ENCODE results near the gene ADCY3.

Gene ADCY3

DNA sequence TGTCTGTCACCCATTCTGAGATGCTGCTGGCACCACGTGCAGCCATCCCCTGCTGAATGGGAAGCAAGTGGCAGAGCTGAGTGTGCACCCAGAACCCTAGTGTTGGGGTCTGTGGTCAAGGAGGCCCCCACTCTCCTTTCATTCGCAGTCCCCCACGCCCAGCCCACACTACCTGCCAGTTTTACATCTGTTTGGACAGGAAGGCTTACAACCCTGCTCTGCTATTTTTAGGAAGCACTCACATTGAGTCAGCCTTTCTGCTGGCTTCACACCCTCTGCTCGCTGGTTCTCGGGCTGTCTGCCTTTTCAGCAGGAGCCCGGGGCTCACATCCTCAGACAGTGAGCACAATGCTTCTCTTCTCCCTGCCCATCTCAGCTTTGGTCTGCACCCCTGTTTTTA lies 10.7 kb upstream of the ADCY3 start:
- DNase-seq: no peak
- H3K9me3 ChIP-seq (ENCODE audit: severe bottlenecking): no peaks in the 10 kb centered on the region
- no peak overlapping the region for H3K4me3 ChIP-seq (ENCODE audit: low read depth, low read length)
- no peaks in the 10 kb centered on the region for H3K27me3 ChIP-seq (ENCODE audit: insufficient read depth, low read depth, severe bottlenecking)
- TF ChIP-seq CTCF (IDR thresholded peaks at IDR 0.05; ENCODE audit: low read depth, low read length): no peak
- H3K27ac ChIP-seq: no peak overlapping the region
- no peaks in the 10 kb centered on the region for H3K36me3 ChIP-seq

DNA sequence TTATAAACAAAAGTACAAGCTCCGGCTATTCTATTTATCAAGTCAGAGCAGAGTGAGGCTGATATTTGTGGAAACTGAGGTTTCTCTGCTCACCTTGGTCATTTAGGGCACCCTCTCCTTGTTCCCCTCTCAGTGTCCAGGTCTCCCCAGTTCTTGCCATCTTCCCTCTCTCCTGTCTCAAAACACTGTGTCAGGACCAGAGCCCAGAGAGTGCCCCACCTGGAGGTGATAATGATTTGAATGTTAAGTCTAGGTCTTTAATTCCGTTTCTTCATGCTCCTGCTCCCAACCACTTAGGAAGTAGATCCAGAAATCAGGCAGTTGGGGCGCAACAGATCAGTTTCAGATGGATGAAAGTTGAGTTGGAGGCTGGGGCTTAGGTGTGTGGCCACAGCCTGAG lies 9.2 kb upstream of the ADCY3 start:
- H3K27me3 ChIP-seq (ENCODE audit: insufficient read depth, low read depth, severe bottlenecking): no peaks in the 10 kb centered on the region

GRCh38 chr2:24928036-24928435 lies 8.0 kb upstream of the ADCY3 start:
- no peak overlapping the region for H3K4me3 ChIP-seq (ENCODE audit: low read depth, low read length)
- no peaks in the 10 kb centered on the region for H3K36me3 ChIP-seq
- no peak for DNase-seq
- H3K27ac ChIP-seq: no peak overlapping the region
- no peaks in the 10 kb centered on the region for H3K27me3 ChIP-seq (ENCODE audit: insufficient read depth, low read depth, severe bottlenecking)
- no peaks in the 10 kb centered on the region for H3K9me3 ChIP-seq (ENCODE audit: severe bottlenecking)
- TF ChIP-seq CTCF (IDR thresholded peaks at IDR 0.05; ENCODE audit: low read depth, low read length): no peak

More for the DNA sequence above, 9.2 kb upstream of the ADCY3 start:
- TF ChIP-seq CTCF (IDR thresholded peaks at IDR 0.05; ENCODE audit: low read depth, low read length): no peak
- DNase-seq: no peak
- Histone ChIP-seq H3K4me3 (ENCODE audit: low read depth, low read length) (no peak overlapping the region), H3K9me3 (ENCODE audit: severe bottlenecking) (no peaks in the 10 kb centered on the region), H3K27ac (no peak overlapping the region), H3K36me3 (no peaks in the 10 kb centered on the region)

GRCh38 chr2:24926602-24927252 lies 6.7 kb upstream of the ADCY3 start:
- H3K9me3 ChIP-seq (ENCODE audit: severe bottlenecking): no peaks in the 10 kb centered on the region
- H3K4me3 ChIP-seq (ENCODE audit: low read depth, low read length): no peak overlapping the region
- no peaks in the 10 kb centered on the region for H3K36me3 ChIP-seq
- no peaks in the 10 kb centered on the region for H3K27me3 ChIP-seq (ENCODE audit: insufficient read depth, low read depth, severe bottlenecking)
- no peak for TF ChIP-seq CTCF (IDR thresholded peaks at IDR 0.05; ENCODE audit: low read depth, low read length)
- no peak overlapping the region for H3K27ac ChIP-seq
- no peak for DNase-seq

GRCh38 chr2:24926220-24926601 lies 6.2 kb upstream of the ADCY3 start:
- no peak for DNase-seq
- Histone ChIP-seq H3K36me3 (no peaks in the 10 kb centered on the region), H3K9me3 (ENCODE audit: severe bottlenecking) (no peaks in the 10 kb centered on the region), H3K27ac (no peak overlapping the region), H3K4me3 (ENCODE audit: low read depth, low read length) (no peak overlapping the region), H3K27me3 (ENCODE audit: insufficient read depth, low read depth, severe bottlenecking) (no peaks in the 10 kb centered on the region)
- TF ChIP-seq CTCF (IDR thresholded peaks at IDR 0.05; ENCODE audit: low read depth, low read length): no peak

DNA sequence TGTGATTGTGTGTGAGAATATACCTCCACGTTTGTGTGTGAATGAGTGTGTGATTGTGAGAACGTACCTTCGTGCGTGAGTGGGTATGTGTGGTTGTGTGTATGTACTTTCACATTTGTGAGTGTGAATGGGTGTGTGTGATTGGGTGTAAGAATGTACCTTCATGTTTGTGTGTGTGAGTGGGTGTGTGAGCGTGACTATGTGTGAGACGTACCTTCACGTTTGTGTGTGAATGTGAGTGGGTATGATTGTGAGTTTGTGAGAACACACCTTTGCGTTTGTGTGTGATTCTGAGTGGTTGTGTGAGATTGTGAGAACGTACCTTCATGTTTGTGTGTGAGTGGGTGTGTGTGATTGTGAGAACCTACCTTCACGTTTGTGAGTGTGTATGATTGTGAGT lies 5.8 kb upstream of the ADCY3 start:
- no peak for DNase-seq
- H3K27me3 ChIP-seq (ENCODE audit: insufficient read depth, low read depth, severe bottlenecking): no peaks in the 10 kb centered on the region
- no peaks in the 10 kb centered on the region for H3K9me3 ChIP-seq (ENCODE audit: severe bottlenecking)
- no peak overlapping the region for H3K27ac ChIP-seq
- no peak overlapping the region for H3K4me3 ChIP-seq (ENCODE audit: low read depth, low read length)
- no peak for TF ChIP-seq CTCF (IDR thresholded peaks at IDR 0.05; ENCODE audit: low read depth, low read length)
- no peaks in the 10 kb centered on the region for H3K36me3 ChIP-seq
